Stimulated activated CD8-positive, alpha-beta memory T cell treated with anti-CD3 and anti-CD28 coated beads, Interleukin-7, amount 100 ng/mL, for 4 hours (primary cell): ENCODE results near the gene YTHDF1.
"Not testable (repeated sequence)": the region's sequence is repeated elsewhere in the genome, so short reads cannot be mapped to it uniquely, and the experiment has no call there.

Source experiments
- DNase-seq, 2 donors: peaks; one replicate each; pipeline ENCODE4 v3.0.0-alpha.2; 2020; ENCODE audit warnings: low read depth in 2 of 2

The YTHDF1 gene

GRCh38 chr20:63227260-63227659 is 11.3 kb upstream of the YTHDF1 start:
- no peak for DNase-seq

GRCh38 chr20:63226042-63226943 is 10.4 kb upstream of the YTHDF1 start:
- DNase-seq = no peak

- no peak for DNase-seq
Observed at GRCh38 chr20:63225082-63225454, 9.1 kb upstream of the YTHDF1 start.

- no peak for DNase-seq
Observed at GRCh38 chr20:63224412-63225081, 8.6 kb upstream of the YTHDF1 start.

- DNase-seq = no peak
Observed at GRCh38 chr20:63223826-63224207, 7.9 kb upstream of the YTHDF1 start.

- DNase-seq = peak in 1 of 2 donors; percentile 17
Observed at GRCh38 chr20:63223121-63223825, 7.3 kb upstream of the YTHDF1 start.

- no peak for DNase-seq
Observed at GRCh38 chr20:63222541-63222940, 6.6 kb upstream of the YTHDF1 start.

GRCh38 chr20:63221400-63222053 is 5.6 kb upstream of the YTHDF1 start:
- DNase-seq = not testable (repeated sequence)

GRCh38 chr20:63220696-63221399 is 4.9 kb upstream of the YTHDF1 start:
- DNase-seq = no peak

GRCh38 chr20:63219866-63220521 is 4.1 kb upstream of the YTHDF1 start:
- no peak for DNase-seq

GRCh38 chr20:63219447-63219821 is 3.5 kb upstream of the YTHDF1 start:
- no peak for DNase-seq

GRCh38 chr20:63218701-63219446 is 2.9 kb upstream of the YTHDF1 start:
- no peak for DNase-seq

GRCh38 chr20:63217706-63218105 is 1.8 kb upstream of the YTHDF1 start:
- no peak for DNase-seq

GRCh38 chr20:63216849-63217471 is 1.0 kb upstream of the YTHDF1 start:
- no peak for DNase-seq

GRCh38 chr20:63215101-63216040 is 560 bp downstream of the YTHDF1 start:
- DNase-seq = no peak

GRCh38 chr20:63214514-63214913 is 1.4 kb downstream of the YTHDF1 start:
- no peak for DNase-seq

- DNase-seq = no peak
Observed at GRCh38 chr20:63212792-63213191, 3.1 kb downstream of the YTHDF1 start.

GRCh38 chr20:63212393-63212730 is 3.6 kb downstream of the YTHDF1 start:
- DNase-seq = no peak
